ENCODE results near the gene WFS1.

Gene WFS1

DNA sequence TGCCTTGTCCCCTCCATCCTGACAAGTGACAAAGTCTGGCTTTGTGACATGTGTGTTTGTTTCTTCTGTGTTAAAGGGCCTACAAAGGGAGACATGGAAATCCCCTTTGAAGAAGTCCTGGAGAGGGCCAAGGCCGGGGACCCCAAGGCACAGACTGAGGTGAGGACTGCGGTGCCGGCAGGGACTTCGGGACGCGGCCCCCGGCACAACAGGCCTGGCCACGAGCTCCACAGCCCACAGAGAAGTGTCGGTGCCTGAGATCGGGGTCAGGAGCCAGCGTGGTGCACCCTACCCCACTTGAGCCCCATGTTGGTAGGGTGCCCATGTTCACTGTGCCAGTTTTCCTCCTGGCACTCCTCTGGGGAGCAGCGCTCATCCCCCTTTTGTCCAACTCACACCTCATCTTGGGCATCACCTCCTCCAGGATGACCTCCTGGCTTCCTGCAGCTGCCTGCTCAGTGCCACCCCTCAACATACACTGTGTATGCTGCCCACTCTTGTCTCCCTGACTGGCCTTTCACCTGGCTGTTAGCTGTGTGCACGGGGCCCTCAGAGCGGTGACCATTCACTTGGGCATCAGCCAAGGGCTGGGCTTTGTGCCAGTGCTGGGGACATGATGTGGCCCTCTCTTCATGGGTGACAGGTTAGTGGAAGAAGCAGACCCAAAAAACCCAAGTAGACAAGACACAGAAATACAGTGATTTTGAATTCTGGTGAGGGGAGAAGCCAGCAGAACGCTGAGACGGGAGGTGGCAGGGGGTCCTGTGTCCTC, 17.6 kb downstream of the WFS1 start:
- Histone ChIP-seq H3K36me3 (ENCODE audit: control insufficient read depth, insufficient read depth, low read length) (no peaks in the 10 kb centered on the region; the same call in 1 of the 2 replicates), H3K27me3 (replicated peaks; ENCODE audit: control insufficient read depth, insufficient read depth, low read length) (no peaks in the 10 kb centered on the region), H3K4me3 (replicated peaks; ENCODE audit: low read depth, low read length) (no peak overlapping the region)
- DNase-seq (ENCODE audit: extremely low read depth, insufficient read length), result no peak
- TF ChIP-seq, protein P1, sequence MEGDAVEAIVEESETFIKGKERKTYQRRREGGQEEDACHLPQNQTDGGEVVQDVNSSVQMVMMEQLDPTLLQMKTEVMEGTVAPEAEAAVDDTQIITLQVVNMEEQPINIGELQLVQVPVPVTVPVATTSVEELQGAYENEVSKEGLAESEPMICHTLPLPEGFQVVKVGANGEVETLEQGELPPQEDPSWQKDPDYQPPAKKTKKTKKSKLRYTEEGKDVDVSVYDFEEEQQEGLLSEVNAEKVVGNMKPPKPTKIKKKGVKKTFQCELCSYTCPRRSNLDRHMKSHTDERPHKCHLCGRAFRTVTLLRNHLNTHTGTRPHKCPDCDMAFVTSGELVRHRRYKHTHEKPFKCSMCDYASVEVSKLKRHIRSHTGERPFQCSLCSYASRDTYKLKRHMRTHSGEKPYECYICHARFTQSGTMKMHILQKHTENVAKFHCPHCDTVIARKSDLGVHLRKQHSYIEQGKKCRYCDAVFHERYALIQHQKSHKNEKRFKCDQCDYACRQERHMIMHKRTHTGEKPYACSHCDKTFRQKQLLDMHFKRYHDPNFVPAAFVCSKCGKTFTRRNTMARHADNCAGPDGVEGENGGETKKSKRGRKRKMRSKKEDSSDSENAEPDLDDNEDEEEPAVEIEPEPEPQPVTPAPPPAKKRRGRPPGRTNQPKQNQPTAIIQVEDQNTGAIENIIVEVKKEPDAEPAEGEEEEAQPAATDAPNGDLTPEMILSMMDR (IDR thresholded peaks at IDR 0.05; ENCODE audit: insufficient read depth, low read length, poor library complexity, severe bottlenecking), result no peak

DNA sequence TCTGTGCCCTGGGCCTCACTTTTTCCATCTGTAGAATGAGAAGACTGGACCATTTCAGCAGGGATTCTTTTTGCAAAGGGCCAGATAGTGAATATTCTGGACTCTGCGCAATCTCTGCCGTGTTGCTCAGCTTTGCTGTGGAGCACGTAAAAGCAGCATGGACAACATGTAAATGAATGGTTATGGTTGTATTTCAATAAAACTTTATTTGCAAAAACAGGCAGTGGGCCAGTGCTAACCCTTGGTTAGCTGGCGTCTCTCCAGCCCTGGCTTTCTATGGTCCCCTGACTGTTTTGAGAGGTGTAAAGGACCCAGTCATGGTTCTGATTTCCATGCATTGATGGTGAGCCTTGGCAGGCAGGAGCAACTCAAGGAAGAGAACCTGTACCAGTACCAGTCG, 18.7 kb downstream of the WFS1 start:
- Histone ChIP-seq H3K4me3 (replicated peaks; ENCODE audit: low read depth, low read length) (no peak overlapping the region), H3K36me3 (ENCODE audit: control insufficient read depth, insufficient read depth, low read length) (no peaks in the 10 kb centered on the region; the same call in 1 of the 2 replicates), H3K27me3 (replicated peaks; ENCODE audit: control insufficient read depth, insufficient read depth, low read length) (no peaks in the 10 kb centered on the region)
- TF ChIP-seq, protein P1 (IDR thresholded peaks at IDR 0.05; ENCODE audit: insufficient read depth, low read length, poor library complexity, severe bottlenecking), result no peak
- no peak for DNase-seq (ENCODE audit: extremely low read depth, insufficient read length)

DNA sequence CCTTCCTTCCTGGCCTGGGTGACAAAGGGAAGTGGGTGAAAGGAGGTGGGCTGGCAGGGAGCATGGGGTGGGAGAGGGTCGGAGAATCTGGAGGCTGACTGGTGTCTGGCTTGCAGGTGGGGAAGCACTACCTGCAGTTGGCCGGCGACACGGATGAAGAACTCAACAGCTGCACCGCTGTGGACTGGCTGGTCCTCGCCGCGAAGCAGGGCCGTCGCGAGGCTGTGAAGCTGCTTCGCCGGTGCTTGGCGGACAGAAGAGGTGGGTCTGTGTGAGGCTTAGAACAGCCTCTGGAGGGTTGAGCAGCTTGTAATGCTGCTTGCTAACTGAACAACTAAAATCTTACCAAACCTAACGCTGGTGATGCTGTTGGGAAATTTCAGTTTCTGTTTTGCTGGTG, 19.2 kb downstream of the WFS1 start:
- H3K4me3 ChIP-seq (replicated peaks; ENCODE audit: low read depth, low read length), result no peak overlapping the region
- no peak for DNase-seq (ENCODE audit: extremely low read depth, insufficient read length)
- H3K36me3 ChIP-seq (ENCODE audit: control insufficient read depth, insufficient read depth, low read length), result no peaks in the 10 kb centered on the region; the same call in 1 of the 2 replicates
- no peaks in the 10 kb centered on the region for H3K27me3 ChIP-seq (replicated peaks; ENCODE audit: control insufficient read depth, insufficient read depth, low read length)
- TF ChIP-seq, protein P1 (IDR thresholded peaks at IDR 0.05; ENCODE audit: insufficient read depth, low read length, poor library complexity, severe bottlenecking), result no peak

DNA sequence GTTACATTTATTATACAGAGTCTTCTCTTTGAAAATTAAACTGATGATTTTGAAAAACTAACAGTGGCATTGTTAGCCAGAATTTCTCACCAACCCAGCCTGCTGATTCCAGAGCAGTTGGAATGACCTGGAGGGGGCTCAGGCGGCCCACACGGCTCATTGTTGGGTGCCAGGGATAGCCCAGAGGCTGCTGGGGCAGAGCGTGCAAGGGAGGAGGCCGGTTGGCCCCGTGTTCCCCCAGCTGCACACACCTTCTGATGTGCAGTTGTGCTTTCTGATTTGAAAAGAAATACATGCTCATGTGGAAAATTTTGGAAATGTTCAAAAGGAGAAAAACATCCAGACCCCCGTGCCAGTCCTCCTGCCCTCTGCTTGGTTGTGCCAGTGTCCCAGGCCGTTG, 20.6 kb downstream of the WFS1 start:
- Histone ChIP-seq H3K36me3 (ENCODE audit: control insufficient read depth, insufficient read depth, low read length) (peaks cover 2% of the 10 kb centered on the region; the same call in 1 of the 2 replicates), H3K27me3 (replicated peaks; ENCODE audit: control insufficient read depth, insufficient read depth, low read length) (no peaks in the 10 kb centered on the region), H3K4me3 (replicated peaks; ENCODE audit: low read depth, low read length) (no peak overlapping the region)
- TF ChIP-seq, protein P1 (IDR thresholded peaks at IDR 0.05; ENCODE audit: insufficient read depth, low read length, poor library complexity, severe bottlenecking), result no peak
- DNase-seq (ENCODE audit: extremely low read depth, insufficient read length), result no peak

DNA sequence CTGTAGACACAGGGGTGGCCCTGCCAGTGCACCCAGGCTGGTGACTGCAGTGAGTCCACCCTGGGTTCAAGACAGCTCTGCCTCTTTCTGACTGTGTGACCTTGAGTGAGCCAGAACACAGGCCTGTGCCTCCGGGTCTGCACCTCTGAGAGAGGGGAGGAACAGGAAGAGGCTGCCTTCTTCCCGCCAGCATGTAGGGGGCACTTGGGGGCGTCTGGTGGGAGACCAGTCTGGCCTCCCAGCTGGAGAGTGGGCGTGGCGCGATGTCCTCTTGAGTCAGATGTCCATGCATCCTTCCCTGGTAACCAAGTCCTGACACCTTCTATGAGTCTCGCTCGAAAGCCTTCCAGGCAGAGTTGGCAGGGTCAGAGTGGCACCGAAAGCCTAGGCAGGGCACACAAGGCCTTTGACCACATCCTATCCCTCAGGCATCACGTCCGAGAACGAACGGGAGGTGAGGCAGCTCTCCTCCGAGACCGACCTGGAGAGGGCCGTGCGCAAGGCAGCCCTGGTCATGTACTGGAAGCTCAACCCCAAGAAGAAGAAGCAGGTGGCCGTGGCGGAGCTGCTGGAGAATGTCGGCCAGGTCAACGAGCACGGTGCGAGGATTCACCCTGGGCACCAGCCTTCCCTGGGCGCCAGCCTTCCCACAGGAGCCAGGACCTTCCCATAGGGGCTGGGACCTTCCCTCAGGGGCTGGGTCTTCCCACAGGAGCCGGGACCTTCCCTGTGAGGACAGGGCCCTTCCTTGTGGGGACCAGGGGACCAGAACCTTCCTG, 21.3 kb downstream of the WFS1 start:
- DNase-seq (ENCODE audit: extremely low read depth, insufficient read length), result no peak
- Histone ChIP-seq H3K4me3 (replicated peaks; ENCODE audit: low read depth, low read length) (no peak overlapping the region), H3K27me3 (replicated peaks; ENCODE audit: control insufficient read depth, insufficient read depth, low read length) (no peaks in the 10 kb centered on the region), H3K36me3 (ENCODE audit: control insufficient read depth, insufficient read depth, low read length) (peaks cover 2% of the 10 kb centered on the region; the same call in 1 of the 2 replicates)
- TF ChIP-seq, protein P1 (IDR thresholded peaks at IDR 0.05; ENCODE audit: insufficient read depth, low read length, poor library complexity, severe bottlenecking), result no peak
